Breast epithelium (tissue), 4 donors: ENCODE measurements around the gene ETS1. TPM values are rescaled to one million over a fixed set of nuclear protein-coding genes. Genes with fewer than 3 reads are reported as not detected.

Experiments
- DNase-seq, 2 donors: peaks; one replicate each; pipeline ENCODE4 v3.0.0-alpha.2; 2019; ENCODE audit warnings: low spot score in 2 of 2
- H3K27ac ChIP-seq, 2 donors: fragments of 200-600 bp; sonication (generic) in 1 of 2; one replicate each; pipeline ENCODE4 v1.5.1; 2016 to 2019; ENCODE audit warnings: mild to moderate bottlenecking in 1 of 2
- H3K27me3 ChIP-seq, 2 donors: fragments of 200-600 bp; sonication (generic) in 1 of 2; one replicate each; pipeline versions ENCODE4 v1.5.1 to v1.6.0; 2017 to 2019; ENCODE audit warnings: control low read depth in 1 of 2, mild to moderate bottlenecking in 1 of 2
- H3K36me3 ChIP-seq: fragments of 200-600 bp; one replicate; pipeline ENCODE4 v1.5.1; 2019
- H3K4me1 ChIP-seq, 2 donors: fragments of 200-600 bp; sonication (generic); one replicate each; pipeline ENCODE4 v1.5.1; 2016 to 2019; ENCODE audit warnings: control low read depth in 1 of 2
- H3K4me3 ChIP-seq, 3 donors: fragments of 200-600 bp; sonication (generic); 1 replicate in 2 of 3; 2 replicates in 1 of 3; pipeline ENCODE4 v1.5.1; 2016 to 2019; ENCODE audit warnings: mild to moderate bottlenecking in 3 of 3, moderate library complexity in 2 of 3
- H3K9me3 ChIP-seq, 2 donors: fragments of 200-600 bp; sonication (generic) in 1 of 2; one replicate each; pipeline ENCODE4 v1.5.1; 2016 to 2019; ENCODE audit warnings: control low read depth in 1 of 2
- POLR2A ChIP-seq: fragments of 450-650 bp; IDR thresholded peaks from one replicate; pipeline ENCODE4 v1.6.1; 2016; ENCODE audit warnings: antibody characterized with exemption, mild to moderate bottlenecking, moderate library complexity
- POLR2AphosphoS5 ChIP-seq, 3 donors: sonication (generic); formaldehyde crosslinking; IDR thresholded peaks; one replicate each; pipeline ENCODE4 v1.6.1; 2017; ENCODE audit warnings: antibody characterized with exemption in 3 of 3
- intact Hi-C: fragments of 100-400 bp; cut with DNase I; formaldehyde crosslinking; loops from one replicate; pipeline ENCODE4 v1.15.1; 2023; ENCODE audit warnings: low total_unique reads
- total RNA-seq, 3 donors: library from RNA; depleted of rRNA; stranded (reverse); fragments of >200 nt; gene quantifications; one replicate each; pipeline ENCODE4 v1.1.0, GENCODE V29; 2016
- TF ChIP-seq, protein P1 (sequence below), 3 donors: fragments of 450-650 bp; IDR thresholded peaks; one replicate each; pipeline ENCODE4 v1.5.1; 2016 to 2017; ENCODE audit warnings: antibody characterized with exemption in 3 of 3, mild to moderate bottlenecking in 3 of 3, moderate library complexity in 3 of 3

The ETS1 gene
- total RNA-seq, 3 donors from 2014 or later = 65.6 to 92.1 (median 73.2) TPM

DNA sequence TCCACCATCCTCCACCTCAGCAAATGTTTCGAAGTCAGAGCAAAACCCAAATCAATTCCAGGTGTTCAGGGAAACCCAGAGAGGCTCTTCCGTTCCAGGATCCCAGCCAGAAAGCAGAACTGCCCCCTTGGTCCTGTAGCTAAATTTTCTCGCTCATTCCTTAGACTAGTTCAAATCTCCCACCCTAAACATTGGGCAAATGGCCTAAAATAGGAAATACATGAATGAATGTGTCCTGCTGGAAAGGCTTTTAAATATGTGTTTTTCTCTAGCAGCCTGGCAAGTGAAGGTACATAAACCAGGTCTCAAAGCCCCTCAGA lies 89.6 kb downstream of the ETS1 start:
- peak overlapping the region in 2 of 3 donors; percentile 4 to 36 for H3K4me3 ChIP-seq
- DNase-seq = no peak
- peaks cover 7 to 34% of the 10 kb centered on the region in 2 donors for H3K4me1 ChIP-seq
- H3K27ac ChIP-seq = peak overlapping the region; percentile 83 to 88
- no peaks in the 10 kb centered on the region for H3K27me3 ChIP-seq
- intact Hi-C loops = no loop called here
- H3K9me3 ChIP-seq = no peaks in the 10 kb centered on the region
- TF ChIP-seq POLR2AphosphoS5 (IDR thresholded peaks at IDR 0.05) = no peak
- no peaks in the 10 kb centered on the region for H3K36me3 ChIP-seq

DNA sequence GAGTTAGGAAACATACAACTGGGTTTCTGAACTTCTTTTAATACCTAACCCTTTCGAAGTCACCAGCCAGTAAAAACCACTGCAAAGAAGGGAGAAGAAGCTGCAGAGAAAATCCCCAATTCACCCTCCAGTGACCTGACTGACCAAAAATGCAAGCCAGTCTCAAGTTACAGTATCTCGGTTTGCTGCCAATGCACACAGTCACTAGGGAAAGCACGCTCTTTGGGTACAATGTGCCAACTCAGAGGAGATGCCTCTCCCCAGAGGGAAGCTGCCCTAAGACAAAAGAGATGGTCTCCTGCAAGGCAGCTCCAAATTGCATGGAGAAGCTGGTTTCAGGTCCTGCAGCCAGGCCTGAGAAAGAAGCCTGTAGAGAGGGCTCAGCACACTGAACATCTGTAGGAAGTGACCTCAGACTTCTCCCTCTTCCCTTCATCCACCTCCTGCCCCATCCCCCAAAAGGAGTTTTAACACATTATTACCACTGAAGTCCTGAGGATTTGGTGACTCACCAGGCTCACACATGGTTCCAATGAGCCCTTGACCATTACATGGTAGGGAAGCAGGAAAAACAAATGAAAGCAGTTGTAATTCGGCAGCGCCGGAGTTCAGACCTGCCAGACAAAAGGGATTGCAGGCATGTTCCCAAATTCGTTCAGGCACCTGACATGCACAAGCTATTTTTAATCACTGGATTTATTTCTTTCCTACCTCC lies 90.1 kb downstream of the ETS1 start:
- H3K4me3 ChIP-seq = peak overlapping the region in 2 of 3 donors; percentile 4 to 36
- DNase-seq = peak in 1 of 2 donors; percentile 53
- no peaks in the 10 kb centered on the region for H3K36me3 ChIP-seq
- H3K27me3 ChIP-seq = no peaks in the 10 kb centered on the region
- no peaks in the 10 kb centered on the region for H3K9me3 ChIP-seq
- peak overlapping the region; percentile 83 to 88 for H3K27ac ChIP-seq
- H3K4me1 ChIP-seq = peaks cover 7 to 33% of the 10 kb centered on the region in 2 donors
- TF ChIP-seq POLR2AphosphoS5 (IDR thresholded peaks at IDR 0.05) = peak in 2 of 3 donors; percentile 17 to 41
- TF ChIP-seq POLR2A = no peak
- intact Hi-C loops = no loop called here

DNA sequence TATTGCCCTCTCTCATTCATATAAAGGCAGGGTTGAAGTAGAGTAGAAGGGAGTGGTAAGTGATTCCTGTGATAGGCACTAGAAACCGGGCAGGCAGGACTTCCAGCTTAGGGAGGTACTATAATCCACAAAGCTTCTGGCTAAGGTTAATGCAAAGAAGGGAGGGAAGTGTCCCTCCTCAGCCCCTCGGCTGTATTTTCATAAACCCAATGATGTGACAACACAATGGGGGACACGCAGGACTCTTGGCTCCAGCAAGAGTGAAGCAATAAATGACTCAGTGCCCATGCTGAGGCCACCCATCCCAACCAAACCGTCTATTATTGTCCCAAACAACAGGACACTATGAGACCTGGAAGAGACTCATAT lies 90.7 kb downstream of the ETS1 start:
- Histone ChIP-seq H3K27me3 (no peaks in the 10 kb centered on the region), H3K4me1 (peaks cover 4 to 30% of the 10 kb centered on the region in 2 donors), H3K9me3 (no peaks in the 10 kb centered on the region), H3K36me3 (no peaks in the 10 kb centered on the region), H3K27ac (peak overlapping the region; percentile 83 to 88), H3K4me3 (peak overlapping the region in 1 of 3 donors; percentile 30)
- intact Hi-C loops = no loop called here
- peak in 1 of 2 donors; percentile 35 for DNase-seq
- TF ChIP-seq POLR2A = no peak
- peak in 1 of 3 donors; percentile 54 for TF ChIP-seq POLR2AphosphoS5 (IDR thresholded peaks at IDR 0.05)
- TF ChIP-seq, protein P1, sequence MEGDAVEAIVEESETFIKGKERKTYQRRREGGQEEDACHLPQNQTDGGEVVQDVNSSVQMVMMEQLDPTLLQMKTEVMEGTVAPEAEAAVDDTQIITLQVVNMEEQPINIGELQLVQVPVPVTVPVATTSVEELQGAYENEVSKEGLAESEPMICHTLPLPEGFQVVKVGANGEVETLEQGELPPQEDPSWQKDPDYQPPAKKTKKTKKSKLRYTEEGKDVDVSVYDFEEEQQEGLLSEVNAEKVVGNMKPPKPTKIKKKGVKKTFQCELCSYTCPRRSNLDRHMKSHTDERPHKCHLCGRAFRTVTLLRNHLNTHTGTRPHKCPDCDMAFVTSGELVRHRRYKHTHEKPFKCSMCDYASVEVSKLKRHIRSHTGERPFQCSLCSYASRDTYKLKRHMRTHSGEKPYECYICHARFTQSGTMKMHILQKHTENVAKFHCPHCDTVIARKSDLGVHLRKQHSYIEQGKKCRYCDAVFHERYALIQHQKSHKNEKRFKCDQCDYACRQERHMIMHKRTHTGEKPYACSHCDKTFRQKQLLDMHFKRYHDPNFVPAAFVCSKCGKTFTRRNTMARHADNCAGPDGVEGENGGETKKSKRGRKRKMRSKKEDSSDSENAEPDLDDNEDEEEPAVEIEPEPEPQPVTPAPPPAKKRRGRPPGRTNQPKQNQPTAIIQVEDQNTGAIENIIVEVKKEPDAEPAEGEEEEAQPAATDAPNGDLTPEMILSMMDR (IDR thresholded peaks at IDR 0.05) = no peak

DNA sequence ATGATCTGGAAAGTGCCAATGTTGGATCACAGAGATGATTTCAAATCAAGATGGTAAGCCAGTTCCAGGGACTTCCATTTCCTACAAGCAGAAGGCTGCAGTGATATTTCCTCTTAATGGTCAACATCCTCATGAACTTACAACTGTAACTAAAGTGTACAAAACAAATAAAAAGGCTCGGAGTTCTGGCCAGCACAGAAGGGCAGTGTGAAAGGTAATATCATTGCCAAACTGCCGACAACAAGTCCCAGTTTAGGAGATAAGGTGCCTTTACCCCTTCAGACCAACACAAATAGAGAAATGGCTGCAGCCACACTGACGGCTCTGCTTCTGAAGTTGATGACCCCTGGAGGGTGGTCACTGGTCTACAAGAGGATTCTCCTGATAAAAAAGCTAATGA lies 91.1 kb downstream of the ETS1 start:
- no peak for DNase-seq
- Histone ChIP-seq H3K27me3 (no peaks in the 10 kb centered on the region), H3K4me1 (peaks cover 4 to 27% of the 10 kb centered on the region in 2 donors), H3K4me3 (peak overlapping the region in 1 of 3 donors; percentile 30), H3K36me3 (no peaks in the 10 kb centered on the region), H3K27ac (peak overlapping the region; percentile 83 to 88), H3K9me3 (no peaks in the 10 kb centered on the region)
- no peak for TF ChIP-seq POLR2A
- TF ChIP-seq, protein P1 (IDR thresholded peaks at IDR 0.05) = no peak
- no peak for TF ChIP-seq POLR2AphosphoS5 (IDR thresholded peaks at IDR 0.05)
- intact Hi-C loops = no loop called here

DNA sequence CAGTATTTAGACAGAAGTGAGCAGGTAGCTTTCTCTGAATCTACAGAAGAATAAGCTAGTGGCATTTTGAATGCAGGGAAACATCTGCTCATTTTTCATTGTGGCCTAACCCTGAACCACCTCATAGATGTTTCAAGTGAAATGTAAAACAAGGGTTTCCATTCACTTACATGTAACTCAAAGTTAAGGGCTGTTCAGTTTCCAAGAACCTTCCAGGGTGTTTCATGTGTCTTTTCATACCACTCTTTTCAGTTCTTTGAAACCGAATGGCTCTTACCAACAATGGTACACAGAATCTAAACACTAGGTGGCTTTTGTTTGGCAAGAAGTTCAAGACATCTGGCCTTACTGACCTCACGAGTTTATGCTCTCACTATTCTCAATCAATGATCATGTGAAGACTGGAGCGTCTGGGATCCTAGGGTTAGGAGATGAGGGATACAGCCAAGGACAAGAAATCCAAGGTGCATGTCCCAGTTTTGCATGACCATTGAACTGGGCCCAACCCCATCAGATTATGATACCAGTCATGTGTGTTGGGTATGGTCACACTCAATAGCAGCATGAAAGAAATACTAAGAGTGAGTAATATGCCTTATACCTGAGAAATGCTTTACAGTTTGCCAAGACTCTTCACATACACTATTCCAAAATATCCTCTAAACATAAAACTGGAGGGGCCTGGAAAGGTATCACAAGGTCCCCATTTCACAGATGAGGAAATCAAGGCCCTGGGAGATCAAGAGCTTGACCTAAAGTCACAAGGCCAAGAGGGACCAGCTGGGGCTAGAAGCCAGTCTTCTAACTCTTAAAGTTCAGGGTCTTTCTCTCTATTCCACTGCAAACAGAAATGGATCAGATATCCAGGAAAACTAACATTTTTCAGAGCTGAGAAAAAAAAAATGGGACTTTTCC lies 92.7 kb downstream of the ETS1 start:
- intact Hi-C loops = no loop called here
- Histone ChIP-seq H3K36me3 (no peaks in the 10 kb centered on the region), H3K27me3 (no peaks in the 10 kb centered on the region), H3K4me3 (no peak overlapping the region), H3K4me1 (peaks cover 1 to 18% of the 10 kb centered on the region in 2 donors), H3K27ac (peak overlapping the region; percentile 83 to 88), H3K9me3 (no peaks in the 10 kb centered on the region)
- TF ChIP-seq POLR2A (no peak), POLR2AphosphoS5 (IDR thresholded peaks at IDR 0.05) (no peak)
- TF ChIP-seq, protein P1 (IDR thresholded peaks at IDR 0.05) = no peak
- DNase-seq = no peak

DNA sequence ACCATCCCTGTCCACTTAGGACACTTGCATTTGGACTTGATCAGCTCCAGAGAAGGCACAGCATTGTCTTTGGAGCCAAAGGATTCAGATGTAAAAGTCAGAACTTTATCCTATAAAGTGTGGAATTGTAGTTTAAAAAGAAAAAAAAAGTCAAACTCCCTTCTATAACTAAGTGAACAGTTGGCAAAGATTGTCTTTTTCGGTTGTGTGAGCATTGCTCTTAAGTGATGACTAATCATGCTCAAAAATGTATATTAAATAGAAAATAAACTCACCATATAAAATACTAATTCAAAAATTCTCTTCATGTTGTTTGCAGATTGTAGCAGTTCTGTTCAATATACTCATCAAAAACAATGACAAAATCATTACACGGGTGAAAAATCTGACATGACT lies 93.8 kb downstream of the ETS1 start:
- Histone ChIP-seq H3K4me1 (peaks cover 0 to 18% of the 10 kb centered on the region in 2 donors), H3K4me3 (no peak overlapping the region), H3K27ac (peak overlapping the region; percentile 69 to 73), H3K27me3 (no peaks in the 10 kb centered on the region), H3K36me3 (no peaks in the 10 kb centered on the region), H3K9me3 (no peaks in the 10 kb centered on the region)
- TF ChIP-seq POLR2A = no peak
- TF ChIP-seq, protein P1 (IDR thresholded peaks at IDR 0.05) = no peak
- TF ChIP-seq POLR2AphosphoS5 (IDR thresholded peaks at IDR 0.05) = no peak
- no peak for DNase-seq
- intact Hi-C loops = no loop called here
